DMS53 (cell line): ENCODE data around the gene DCAF4L1.

Experiments used
- DNase-seq: peaks from one replicate; lab custom pipeline; 2025; lab: John Stamatoyannopoulos, UW

The DCAF4L1 gene, protein sequence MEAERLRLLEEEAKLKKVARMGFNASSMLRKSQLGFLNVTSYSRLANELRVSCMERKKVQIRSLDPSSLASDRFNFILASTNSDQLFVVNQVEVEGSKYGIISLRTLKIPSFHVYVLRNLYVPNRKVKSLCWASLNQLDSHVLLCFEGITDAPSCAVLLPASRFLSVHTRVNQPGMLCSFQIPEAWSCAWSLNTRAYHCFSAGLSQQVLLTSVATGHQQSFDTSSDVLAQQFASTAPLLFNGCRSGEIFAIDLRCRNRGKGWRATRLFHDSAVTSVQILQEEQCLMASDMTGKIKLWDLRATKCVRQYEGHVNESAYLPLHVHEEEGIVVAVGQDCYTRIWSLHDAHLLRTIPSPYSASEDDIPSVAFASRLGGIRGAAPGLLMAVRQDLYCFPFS

DNA sequence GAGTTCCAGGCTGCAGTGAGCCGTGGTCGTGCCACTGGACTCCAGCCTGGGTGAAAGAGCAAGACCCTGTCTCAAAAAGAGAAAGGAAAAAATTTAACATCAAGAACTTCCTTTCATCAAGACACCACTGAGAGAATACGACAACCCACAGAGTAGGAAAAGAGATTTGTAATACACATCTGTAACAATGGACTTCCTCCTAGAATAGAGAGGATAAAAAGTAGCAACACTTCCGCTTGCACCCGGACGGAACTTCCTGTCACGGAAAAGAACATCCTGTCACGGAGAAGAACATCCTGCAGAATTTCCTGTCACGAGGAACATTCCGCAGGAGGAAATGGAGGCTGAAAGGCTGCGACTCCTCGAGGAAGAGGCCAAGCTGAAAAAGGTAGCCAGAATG, at the start of gene DCAF4L1:
TSS of gene DCAF4L1 (plus strand) at position 301 of the 400 bp plus-strand sequence. CDS start at position 338, 37 bp downstream.
- DNase-seq: no peak

DNA sequence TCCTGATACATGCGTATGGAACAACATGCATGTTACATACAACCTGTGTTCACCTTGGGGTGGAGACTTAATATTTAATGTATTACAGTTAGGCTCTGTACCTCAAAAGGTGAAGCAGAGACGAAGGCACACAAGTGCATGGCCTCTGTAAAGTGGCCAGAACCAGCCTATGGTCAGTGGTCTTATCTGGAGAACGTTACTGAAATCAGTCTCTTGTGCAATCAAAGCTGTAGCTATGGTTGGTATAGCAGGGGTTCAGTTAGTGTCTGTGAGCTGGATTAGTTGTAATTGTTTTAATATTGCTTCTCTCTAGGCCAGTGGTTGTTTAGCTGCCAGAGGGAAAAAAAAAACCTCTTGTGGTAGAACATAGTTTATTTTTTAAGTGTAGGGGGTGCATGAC, 48.6 kb upstream of the DCAF4L1 start:
- DNase-seq: no peak

DNA sequence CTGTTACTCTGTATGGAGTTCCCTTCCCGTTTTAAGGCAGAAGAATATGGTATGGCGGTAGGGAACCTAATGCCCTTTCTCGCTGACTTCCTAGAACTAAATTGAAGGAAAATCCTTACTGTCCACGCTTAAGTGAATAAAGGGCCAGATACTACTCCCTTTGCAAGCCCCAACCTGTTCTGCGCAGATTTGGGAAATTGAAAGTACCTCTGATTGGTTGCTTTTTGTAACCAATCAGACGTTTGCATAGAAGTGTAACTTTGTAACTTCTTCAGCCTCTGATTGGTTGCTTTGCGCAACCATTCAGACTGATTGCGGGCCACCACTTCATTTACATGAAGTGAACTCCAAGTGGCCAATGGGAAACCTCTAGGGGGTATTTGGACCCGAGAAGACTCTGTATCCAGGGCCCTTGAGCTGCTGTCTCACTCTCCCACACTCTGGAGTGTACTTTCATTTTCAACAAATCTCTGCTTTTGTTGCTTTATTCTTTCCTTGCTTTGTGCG, 47.5 kb upstream of the DCAF4L1 start:
- peak; percentile 74 for DNase-seq

DNA sequence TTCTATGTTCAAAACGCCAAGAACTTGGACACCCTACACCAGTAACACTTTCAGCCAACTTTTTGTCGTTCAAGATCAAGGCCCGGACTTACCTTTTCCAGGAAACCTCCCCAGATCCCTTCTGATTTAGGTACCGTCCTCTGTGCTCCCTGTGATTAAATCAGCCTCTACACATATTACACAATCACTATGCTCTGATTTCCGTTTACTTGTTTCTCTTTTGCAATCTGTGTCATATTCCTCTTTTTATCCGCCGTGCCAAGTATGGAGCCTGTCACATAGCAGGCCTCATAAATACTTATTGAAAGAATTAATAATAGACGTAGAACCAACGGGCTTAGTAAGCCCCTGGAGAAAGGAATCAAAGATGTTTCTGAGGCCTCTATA, 47.0 kb upstream of the DCAF4L1 start:
- DNase-seq: peak; percentile 75

DNA sequence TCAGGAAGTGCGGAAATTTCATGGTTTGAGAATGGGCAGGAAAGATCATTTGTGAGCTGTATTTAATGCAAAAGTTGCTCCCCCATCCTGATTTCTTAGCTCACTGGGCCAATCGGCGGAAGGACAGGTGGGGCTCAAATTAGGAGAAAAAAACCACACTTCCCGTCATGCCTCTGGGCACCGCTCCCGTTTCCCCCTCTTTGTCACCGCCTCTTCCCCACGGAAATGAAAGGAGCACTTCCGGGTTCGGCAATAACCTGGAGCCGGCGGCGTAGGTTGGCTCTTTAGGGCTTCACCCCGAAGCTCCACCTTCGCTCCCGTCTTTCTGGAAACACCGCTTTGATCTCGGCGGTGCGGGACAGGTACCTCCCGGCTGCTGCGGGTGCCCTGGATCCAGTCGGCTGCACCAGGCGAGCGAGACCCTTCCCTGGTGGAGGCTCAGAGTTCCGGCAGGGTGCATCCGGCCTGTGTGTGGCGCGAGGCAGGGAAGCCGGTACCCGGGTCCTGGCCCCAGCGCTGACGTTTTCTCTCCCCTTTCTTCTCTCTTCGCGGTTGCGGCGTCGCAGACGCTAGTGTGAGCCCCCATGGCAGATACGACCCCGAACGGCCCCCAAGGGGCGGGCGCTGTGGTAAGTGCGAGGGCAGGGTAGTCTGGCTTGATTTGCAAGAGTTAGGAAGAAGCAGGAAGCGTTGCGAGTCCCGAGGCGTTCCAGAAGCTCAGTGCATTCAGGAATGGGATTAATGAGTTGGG, 46.5 kb upstream of the DCAF4L1 start, which contains the start of gene TMEM33:
TSS of gene TMEM33 (plus strand) at position 529 of the 751 bp plus-strand sequence. CDS start at position 585, 56 bp downstream.
- DNase-seq: peak; percentile 98

DNA sequence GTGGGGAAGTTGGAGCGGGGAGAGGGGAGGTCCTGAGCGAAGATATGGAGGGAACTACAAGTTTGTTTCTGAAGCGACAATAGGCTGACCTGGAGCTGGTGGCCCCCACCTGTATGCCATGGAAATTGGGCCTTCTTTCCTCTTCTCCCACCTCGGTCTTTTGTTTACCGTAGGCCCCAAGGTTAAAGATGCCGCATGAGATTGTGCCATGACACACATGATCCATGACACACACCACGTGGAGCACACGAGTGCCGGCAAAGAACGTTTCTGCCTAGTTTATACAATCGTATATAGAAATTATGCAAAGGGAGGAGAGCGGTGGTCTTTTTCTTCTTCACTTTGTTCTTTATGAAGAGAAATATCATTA, 45.9 kb upstream of the DCAF4L1 start:
- DNase-seq: peak; percentile 76

DNA sequence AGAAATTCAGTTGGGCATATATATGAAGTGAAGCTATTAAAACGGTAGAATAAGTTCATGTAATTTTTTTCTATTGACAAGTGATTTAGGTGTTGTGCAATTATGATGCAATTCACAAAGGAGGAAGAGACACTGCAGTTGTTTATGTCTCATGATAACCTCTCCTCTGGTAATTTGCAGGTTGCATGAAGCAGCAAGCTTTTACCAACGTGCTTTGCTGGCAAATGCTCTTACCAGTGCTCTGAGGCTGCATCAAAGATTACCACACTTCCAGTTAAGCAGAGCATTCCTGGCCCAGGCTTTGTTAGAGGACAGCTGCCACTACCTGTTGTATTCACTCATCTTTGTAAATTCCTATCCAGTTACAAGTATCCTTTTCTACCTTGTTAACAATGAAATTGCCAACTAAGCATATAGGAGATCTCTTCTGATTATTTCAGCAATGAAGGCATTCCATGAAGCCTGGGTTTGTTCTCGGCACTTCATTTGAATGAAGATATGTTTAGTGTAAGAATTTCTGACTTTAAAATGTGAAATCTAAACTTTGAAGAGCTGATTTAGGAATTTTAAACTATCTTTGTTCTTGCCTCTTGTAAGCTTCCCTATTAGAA, 42.4 kb upstream of the DCAF4L1 start:
- peak; percentile 13 for DNase-seq

DNA sequence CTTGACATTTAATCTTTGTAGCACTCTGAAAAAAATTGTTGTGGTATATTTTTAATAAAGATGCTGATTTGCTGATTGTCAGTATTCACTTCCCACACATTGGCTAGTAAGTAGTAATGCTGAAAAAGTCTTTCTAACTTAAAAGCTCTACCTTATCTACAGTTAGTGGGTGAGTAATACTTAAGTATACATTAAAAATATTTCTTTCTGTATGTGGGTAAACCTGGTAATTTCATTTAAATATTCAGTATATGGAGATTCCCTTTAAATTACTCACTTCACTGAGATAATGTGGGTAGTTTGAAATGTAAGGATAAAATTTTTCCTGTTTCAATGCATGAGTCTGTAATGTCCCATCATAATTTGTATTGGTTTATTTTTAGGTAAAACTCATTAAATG, 40.7 kb upstream of the DCAF4L1 start:
- no peak for DNase-seq

DNA sequence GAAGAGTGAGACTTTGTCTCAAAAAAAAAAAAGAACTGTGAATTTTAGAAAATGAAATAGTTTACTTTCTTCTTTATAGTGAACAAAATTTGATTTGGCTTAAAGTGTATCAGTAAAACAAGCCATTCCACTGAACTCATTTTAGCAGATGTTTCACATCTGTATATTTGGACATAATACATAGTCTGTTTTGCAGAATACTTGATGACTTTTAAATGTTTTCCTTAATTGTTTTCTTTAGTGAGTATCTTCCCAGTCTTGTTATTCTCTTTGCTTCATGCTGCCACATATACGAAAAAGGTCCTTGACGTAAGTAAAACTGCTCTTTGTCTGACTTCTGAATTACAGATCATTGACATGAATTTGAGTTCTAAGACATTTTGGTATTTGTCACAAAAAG, 38.0 kb upstream of the DCAF4L1 start:
- no peak for DNase-seq

DNA sequence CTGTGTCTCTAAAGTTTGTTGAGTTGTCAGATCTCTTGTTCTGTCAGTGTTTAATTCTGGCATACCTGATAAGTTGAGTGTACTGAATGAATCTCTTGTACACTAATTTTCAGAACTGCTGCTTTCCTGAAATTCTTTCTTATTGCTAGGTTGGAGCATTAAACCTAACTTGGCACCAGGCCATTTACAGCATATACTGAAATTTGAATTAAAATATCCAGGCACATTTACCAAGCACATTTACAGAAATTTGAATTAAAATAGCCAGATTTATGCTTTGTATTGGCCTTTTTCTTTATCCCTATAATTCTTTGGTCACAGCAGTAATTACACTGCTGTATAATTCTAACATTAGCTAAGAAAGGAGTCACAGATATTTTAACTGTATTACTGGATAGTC, 37.5 kb upstream of the DCAF4L1 start:
- DNase-seq: no peak

DNA sequence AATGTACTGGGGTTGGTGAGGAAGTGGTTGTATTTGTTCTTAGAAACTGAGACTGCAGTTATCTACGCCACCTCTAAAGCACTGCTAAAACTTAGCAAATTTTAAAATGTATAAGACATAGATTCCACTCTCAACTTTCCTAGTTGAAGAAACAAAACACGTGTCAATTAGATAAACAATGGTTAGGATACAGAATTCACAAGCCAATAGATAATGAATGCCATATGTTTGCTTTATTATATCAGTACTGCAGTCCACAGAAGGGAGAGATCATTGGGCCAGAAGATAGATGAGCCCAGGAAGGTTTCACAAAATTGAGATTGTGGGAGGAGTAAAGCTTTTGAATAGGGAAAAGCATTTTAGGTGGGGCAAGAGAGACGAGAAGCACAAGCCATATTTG, 32.0 kb upstream of the DCAF4L1 start:
- DNase-seq: no peak

DNA sequence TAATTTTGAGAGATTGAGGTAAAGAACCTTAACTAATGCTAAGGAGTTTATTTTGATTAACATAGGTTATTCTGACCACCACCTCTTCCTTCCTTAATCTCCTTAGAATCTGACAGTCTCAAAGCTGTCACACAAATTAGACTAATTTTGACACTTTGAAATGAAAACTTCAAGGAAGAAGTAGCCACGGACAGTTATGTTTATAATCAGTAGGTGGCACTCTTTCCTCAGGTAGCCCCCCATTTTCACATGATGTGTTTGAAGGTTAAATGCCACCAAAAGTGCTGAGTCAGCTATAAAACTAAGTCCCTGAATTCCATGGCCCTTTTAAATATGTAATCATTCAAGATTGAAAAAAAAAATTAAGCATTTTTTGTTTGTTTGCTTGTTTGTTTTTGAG, 23.9 kb upstream of the DCAF4L1 start:
- DNase-seq: peak; percentile 68

DNA sequence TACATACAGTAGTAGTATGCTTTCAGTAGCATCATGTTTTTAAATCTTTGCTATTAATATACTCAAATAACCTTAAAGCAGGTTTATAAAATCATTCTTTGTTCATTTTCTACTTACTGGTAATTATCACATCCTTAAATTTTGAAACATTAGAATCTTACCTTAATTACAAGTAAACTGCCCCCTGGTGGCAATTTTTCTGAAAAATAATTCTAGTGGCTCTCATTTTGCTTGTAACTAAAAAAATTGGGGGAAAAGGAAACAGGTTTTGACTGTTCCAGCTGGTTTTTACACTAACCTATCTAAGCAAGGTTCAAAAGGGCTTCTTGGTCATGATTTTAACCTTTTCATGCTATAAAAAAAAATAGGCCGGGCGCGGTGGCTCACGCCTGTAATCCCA, 18.5 kb upstream of the DCAF4L1 start:
- DNase-seq: peak; percentile 64

DNA sequence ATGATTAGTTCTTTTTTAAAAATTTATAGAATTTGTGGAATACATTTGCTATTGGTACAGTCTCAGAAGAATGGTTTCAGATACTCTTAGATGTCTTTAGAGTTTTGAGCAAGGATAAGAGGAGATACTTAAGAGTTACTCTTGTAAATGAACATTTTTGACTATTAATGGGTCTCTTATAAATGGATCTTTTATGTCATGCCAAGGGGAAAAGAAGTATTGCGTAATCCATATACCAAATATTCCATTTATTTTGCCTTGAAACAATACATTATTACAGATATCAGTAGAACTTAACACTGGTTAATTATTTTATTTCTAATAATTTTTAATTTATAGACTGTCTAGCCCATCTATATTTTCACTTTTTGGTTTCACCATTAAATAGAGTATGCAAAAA, 17.2 kb upstream of the DCAF4L1 start:
- no peak for DNase-seq

DNA sequence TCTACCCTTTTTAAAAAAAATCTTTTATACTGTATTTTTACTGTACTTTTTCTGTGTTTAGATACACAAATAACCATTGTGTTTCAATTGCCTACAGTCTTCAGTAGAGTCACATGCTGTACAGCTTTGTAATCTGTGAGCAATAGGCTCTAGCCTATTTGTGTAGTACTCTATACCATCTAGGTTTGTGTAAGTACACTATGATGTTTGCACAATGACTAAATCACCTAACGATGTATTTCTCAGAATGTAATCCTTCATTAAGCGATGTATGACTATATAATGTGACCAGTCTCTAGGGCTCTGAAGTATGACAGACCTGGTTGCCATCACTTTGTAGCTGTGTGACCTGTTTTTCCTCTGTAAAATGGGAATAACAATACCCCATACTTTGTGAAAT, 14.2 kb upstream of the DCAF4L1 start:
- DNase-seq: peak; percentile 90

DNA sequence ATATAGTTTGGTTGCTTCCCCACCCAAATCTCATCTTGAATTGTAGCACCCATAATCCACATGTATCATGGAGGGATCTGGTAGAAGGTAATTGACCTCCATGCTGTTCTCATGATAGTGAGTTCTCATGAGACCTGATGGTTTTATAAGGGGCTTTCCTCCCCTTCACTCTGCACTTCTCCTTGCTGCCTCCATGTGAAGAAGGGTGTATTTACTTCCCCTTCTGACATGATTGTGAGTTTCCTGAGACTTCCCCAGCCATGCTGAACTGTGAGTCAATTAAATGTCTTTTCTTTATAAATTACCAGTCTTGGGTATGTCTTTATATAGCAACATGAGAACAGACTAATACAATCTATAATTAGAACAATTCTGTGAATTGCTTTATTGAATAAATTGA, 11.9 kb upstream of the DCAF4L1 start:
- no peak for DNase-seq

DNA sequence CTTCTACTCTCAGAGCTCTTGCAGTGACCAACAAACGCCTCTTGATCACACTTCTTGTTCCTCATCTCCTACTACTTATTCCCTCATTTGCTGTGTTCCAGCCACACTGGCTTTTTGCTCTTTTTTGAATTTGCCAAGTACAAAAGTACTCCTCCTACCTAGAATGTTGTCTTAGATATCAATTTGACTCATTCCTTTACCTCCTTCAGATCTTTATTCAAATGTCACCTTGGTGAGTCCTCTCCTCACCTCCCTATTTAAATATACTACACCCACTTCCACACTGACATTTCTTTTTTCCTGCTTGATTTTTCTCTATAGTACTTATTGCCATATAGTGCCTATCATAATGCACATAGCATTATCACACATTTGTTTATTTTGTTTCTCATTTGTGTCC, 6.2 kb upstream of the DCAF4L1 start:
- no peak for DNase-seq

DNA sequence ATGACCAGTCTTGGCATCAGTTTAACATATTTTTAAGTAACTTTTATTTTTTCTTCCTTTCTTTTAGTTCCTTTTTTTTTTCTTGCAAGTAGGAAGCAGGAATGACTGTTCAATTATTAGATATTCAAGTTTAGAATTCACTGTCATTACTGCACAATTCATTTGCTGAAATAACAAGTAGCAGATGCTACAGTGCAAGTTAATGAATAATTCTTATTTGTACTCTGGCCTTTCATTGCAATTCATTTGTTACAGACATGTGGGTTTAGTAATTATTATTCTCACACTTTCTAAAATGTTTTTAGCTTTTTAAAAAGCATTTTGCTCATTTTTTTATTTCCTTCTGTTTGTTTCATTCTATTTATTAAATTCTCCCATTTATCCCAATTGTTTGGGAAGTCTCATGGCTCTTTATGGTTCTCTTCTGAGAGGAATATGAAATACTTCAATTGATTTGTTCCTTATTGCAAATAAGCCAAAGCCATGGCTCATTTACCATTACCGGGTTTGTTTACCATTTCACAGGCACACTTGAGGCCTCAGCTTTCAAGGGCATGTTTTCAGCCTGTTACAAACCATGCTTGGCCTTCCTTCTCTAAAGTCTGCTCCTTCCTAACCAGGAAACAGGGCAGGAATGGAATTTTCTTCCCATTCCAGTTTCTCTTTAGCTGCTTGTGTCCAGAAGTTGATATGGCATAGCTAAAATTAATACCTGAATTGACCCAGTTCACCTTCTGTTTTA, 4.6 kb upstream of the DCAF4L1 start:
- DNase-seq: peak; percentile 86

DNA sequence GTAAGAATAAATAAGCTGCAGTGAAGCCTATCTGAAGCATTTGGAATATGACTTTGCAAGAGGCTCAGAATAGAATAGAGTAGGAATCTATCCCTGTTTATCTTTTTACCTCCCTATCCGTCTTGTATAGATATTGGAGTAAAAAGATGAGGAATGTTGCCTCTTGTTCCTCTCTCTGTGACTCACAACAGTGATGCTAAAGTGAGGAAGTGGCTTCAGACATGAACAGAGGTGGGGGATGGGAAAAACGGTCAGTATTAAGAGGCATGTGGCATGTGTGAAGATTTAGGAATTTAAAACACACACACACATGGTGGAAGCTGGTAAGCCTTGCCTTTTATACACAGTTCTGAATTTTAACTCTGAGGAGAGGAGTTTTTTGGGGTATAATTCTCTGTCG, 3.8 kb upstream of the DCAF4L1 start:
- DNase-seq: peak; percentile 38

DNA sequence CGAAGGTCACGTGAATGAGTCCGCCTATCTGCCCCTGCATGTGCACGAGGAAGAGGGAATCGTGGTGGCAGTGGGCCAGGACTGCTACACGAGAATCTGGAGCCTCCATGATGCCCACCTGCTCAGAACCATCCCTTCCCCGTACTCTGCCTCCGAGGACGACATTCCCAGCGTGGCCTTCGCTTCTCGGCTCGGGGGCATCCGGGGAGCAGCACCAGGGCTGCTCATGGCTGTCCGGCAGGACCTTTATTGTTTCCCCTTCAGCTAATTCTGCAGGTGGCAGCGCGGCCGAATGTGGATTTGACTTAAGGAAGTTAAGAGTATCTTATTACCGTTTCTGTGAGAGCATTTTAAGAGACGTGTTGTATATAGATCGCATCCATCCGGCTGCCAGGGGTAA, 1.2 kb downstream of the DCAF4L1 start:
- DNase-seq: no peak

DNA sequence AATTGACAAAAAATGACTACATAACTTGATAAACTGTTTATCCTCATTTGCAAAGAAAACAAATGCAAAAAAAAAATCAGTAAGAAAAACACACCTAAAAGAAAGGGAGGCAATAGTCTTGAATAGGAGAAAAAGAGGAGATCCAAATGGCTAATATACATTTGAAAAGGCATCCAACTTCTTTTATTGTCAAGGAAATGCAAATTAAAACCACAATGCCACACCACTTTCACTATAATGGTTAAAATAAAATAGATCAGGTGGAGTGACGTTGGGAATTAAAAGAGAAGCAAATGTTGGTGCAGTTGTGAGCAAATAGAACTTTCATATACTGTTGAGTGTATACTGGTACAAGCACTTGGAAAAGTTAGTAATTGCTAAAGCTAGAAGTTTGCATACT, 3.6 kb downstream of the DCAF4L1 start:
- DNase-seq: no peak

DNA sequence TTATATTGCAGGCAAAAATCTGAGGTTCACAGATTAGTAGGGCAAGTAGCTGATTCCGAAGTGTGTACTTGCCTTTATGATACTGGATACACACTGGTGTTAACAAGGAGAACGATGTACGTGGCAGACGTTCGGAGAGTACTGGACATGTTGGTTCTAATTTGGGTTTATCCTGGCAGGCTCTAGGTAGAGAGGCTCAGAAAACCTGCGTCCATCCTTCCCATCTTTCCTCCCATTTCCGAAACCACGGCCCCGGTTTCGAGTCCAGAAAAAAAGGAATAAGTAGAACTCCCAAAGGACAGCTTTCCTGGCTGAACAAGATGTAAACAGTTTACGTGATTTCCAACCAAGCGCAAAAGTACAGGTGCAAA, 8.4 kb downstream of the DCAF4L1 start:
- DNase-seq: no peak
